ENCODE measurements around the gene LAMA3. TPM values are rescaled to one million over a fixed set of nuclear protein-coding genes. Genes with fewer than 3 reads are reported as not detected.

LAMA3 gene
- total and polyA plus RNA-seq, 12 donors, result 1.6 to 10.2 (median 4.0) TPM

GRCh38 chr18:23908827-23909226 lies 219.6 kb downstream of the LAMA3 start:
- Histone ChIP-seq H3K27ac (no peak overlapping the region), H3K36me3 (replicated peaks in 1 of 2) (no peaks in the 10 kb centered on the region), H3K27me3 (no peaks in the 10 kb centered on the region), H3K4me3 (no peak overlapping the region), H3K4me1 (replicated peaks in 1 of 2) (no peaks in the 10 kb centered on the region), H3K9me3 (replicated peaks in 1 of 3) (no peaks in the 10 kb centered on the region)
- WGBS, 4 donors, result 88 to 97% (median 94%) methylated on average over 3 of the region's 3 CpGs
- DNase-seq, result no peak
- no peak for TF ChIP-seq POLR2A (IDR thresholded peaks at IDR 0.05)
- no peak for TF ChIP-seq CTCF (IDR thresholded peaks at IDR 0.05)
- intact Hi-C loops (cut with DNase I), result no loop called here

- WGBS, 4 donors, result 44 to 77% (median 49%) methylated on average over 2 of the region's 2 CpGs
Observed at GRCh38 chr18:23910032-23910431, 220.8 kb downstream of the LAMA3 start.

GRCh38 chr18:23912356-23912755 lies 223.1 kb downstream of the LAMA3 start:
- intact Hi-C loops (cut with DNase I), result loop anchor here in 1 of 2 donors (10.0 kb wide), 1 partner anchor 98 kb away; no protein-coding TSS in a partner anchor
- DNase-seq, result no peak
- H3K9me3 ChIP-seq (replicated peaks in 1 of 3), result no peaks in the 10 kb centered on the region
- no peaks in the 10 kb centered on the region for H3K4me1 ChIP-seq (replicated peaks in 1 of 2)
- 91 to 94% (median 93%) methylated on average over 3 of the region's 3 CpGs for WGBS, 4 donors
- no peak overlapping the region for H3K4me3 ChIP-seq
- no peak overlapping the region for H3K27ac ChIP-seq
- no peaks in the 10 kb centered on the region for H3K27me3 ChIP-seq
- H3K36me3 ChIP-seq (replicated peaks in 1 of 2), result no peaks in the 10 kb centered on the region
- TF ChIP-seq POLR2A (IDR thresholded peaks at IDR 0.05) (no peak), CTCF (IDR thresholded peaks at IDR 0.05) (no peak)

More at GRCh38 chr18:23910032-23910431, 220.8 kb downstream of the LAMA3 start:
- intact Hi-C loops (cut with DNase I), result loop anchor here in 1 of 2 donors (10.0 kb wide), 1 partner anchor 95 kb away; no protein-coding TSS in a partner anchor
- no peaks in the 10 kb centered on the region for H3K36me3 ChIP-seq (replicated peaks in 1 of 2)
- no peaks in the 10 kb centered on the region for H3K9me3 ChIP-seq (replicated peaks in 1 of 3)
- no peaks in the 10 kb centered on the region for H3K27me3 ChIP-seq
- no peak for TF ChIP-seq POLR2A (IDR thresholded peaks at IDR 0.05)
- no peak for TF ChIP-seq CTCF (IDR thresholded peaks at IDR 0.05)
- DNase-seq, result no peak
- no peaks in the 10 kb centered on the region for H3K4me1 ChIP-seq (replicated peaks in 1 of 2)
- H3K27ac ChIP-seq, result no peak overlapping the region
- H3K4me3 ChIP-seq, result no peak overlapping the region

- Histone ChIP-seq H3K27ac (no peak overlapping the region), H3K9me3 (replicated peaks in 1 of 3) (no peaks in the 10 kb centered on the region), H3K4me1 (replicated peaks in 1 of 2) (no peaks in the 10 kb centered on the region), H3K4me3 (no peak overlapping the region), H3K36me3 (replicated peaks in 1 of 2) (no peaks in the 10 kb centered on the region), H3K27me3 (no peaks in the 10 kb centered on the region)
- intact Hi-C loops (cut with DNase I), result loop anchor here (5.0 to 10.0 kb wide), 3 partner anchors 89 to 294 kb away; no protein-coding TSS in a partner anchor
- WGBS, 4 donors, result 61 to 68% (median 67%) methylated on average over 4 of the region's 4 CpGs
- TF ChIP-seq POLR2A (IDR thresholded peaks at IDR 0.05) (no peak), CTCF (IDR thresholded peaks at IDR 0.05) (no peak)
- no peak for DNase-seq
Observed at GRCh38 chr18:23916338-23916737, 227.1 kb downstream of the LAMA3 start.

All from adrenal gland (tissue), 12 donors.